HFFc6 (cell line): ENCODE results near the gene ANKH. TPM values are rescaled to one million over a fixed set of nuclear protein-coding genes. Genes with fewer than 3 reads are reported as not detected.
"Not testable (repeated sequence)": the region's sequence is repeated elsewhere in the genome, so short reads cannot be mapped to it uniquely, and the experiment has no call there.

Experiments used
- DNase-seq: peaks from one replicate; pipeline ENCODE4 v3.0.0-alpha.2; 2018
- H3K27ac Mint-ChIP-seq: 2 replicates; pipeline ENCODE4 v1.8.0; 2020; ENCODE audit warnings: mild to moderate bottlenecking, mixed read lengths
- H3K27me3 Mint-ChIP-seq: 2 replicates; pipeline ENCODE4 v1.8.0; 2021; ENCODE audit warnings: mild to moderate bottlenecking, moderate library complexity, mixed read lengths; ENCODE audit not compliant: insufficient read depth
- H3K36me3 Mint-ChIP-seq: 2 replicates; pipeline ENCODE4 v1.8.0; 2021; ENCODE audit warnings: low read depth, mixed read lengths
- H3K4me1 Mint-ChIP-seq: 2 replicates; pipeline ENCODE4 v1.8.0; 2020; ENCODE audit warnings: low read depth, mixed read lengths
- H3K4me3 Mint-ChIP-seq: 2 replicates; pipeline ENCODE4 v1.8.0; 2020; ENCODE audit warnings: mild to moderate bottlenecking, moderate library complexity, mixed read lengths
- H3K9me3 Mint-ChIP-seq: 2 replicates; pipeline ENCODE4 v1.8.0; 2020; ENCODE audit warnings: mild to moderate bottlenecking, mixed read lengths
- total RNA-seq, 6 experiments: library from RNA; stranded (reverse); fragmentation: NEBNext Ultra II Directional; extraction: Animal tissue kit (Norgen Biotek cat#: 25700); gene quantifications; 2 replicates in 1 of 6; 3 replicates in 5 of 6; pipeline ENCODE4 v1.2.3, GENCODE V29; 2021
- TF ChIP-seq, protein P1 (sequence below): fragments of 200-600 bp; sonication (generic); IDR thresholded peaks from 2 replicates; pipeline ENCODE4 v1.5.0; 2021; ENCODE audit warnings: antibody characterized with exemption, mild to moderate bottlenecking

Gene ANKH
- total RNA-seq, 6 experiments from 2014 or later = 32.5 to 35.7 (median 33.0) TPM

- Mint-ChIP-seq H3K27me3 (no peaks in the 10 kb centered on the region), H3K36me3 (no peaks in the 10 kb centered on the region; the same call in 1 of the 2 replicates), H3K4me1 (peaks cover 21% of the 10 kb centered on the region), H3K9me3 (no peaks in the 10 kb centered on the region), H3K27ac (no peak overlapping the region), H3K4me3 (no peak overlapping the region)
- TF ChIP-seq, protein P1, sequence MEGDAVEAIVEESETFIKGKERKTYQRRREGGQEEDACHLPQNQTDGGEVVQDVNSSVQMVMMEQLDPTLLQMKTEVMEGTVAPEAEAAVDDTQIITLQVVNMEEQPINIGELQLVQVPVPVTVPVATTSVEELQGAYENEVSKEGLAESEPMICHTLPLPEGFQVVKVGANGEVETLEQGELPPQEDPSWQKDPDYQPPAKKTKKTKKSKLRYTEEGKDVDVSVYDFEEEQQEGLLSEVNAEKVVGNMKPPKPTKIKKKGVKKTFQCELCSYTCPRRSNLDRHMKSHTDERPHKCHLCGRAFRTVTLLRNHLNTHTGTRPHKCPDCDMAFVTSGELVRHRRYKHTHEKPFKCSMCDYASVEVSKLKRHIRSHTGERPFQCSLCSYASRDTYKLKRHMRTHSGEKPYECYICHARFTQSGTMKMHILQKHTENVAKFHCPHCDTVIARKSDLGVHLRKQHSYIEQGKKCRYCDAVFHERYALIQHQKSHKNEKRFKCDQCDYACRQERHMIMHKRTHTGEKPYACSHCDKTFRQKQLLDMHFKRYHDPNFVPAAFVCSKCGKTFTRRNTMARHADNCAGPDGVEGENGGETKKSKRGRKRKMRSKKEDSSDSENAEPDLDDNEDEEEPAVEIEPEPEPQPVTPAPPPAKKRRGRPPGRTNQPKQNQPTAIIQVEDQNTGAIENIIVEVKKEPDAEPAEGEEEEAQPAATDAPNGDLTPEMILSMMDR = no peak
- no peak for DNase-seq
Observed at GRCh38 chr5:14825977-14826376, 45.6 kb downstream of the ANKH start.

GRCh38 chr5:14824499-14824898 is 47.1 kb downstream of the ANKH start:
- H3K27me3 Mint-ChIP-seq = peaks cover 2% of the 10 kb centered on the region; the same call in 1 of the 2 replicates
- DNase-seq = no peak
- peaks cover 29% of the 10 kb centered on the region for H3K4me1 Mint-ChIP-seq

DNA sequence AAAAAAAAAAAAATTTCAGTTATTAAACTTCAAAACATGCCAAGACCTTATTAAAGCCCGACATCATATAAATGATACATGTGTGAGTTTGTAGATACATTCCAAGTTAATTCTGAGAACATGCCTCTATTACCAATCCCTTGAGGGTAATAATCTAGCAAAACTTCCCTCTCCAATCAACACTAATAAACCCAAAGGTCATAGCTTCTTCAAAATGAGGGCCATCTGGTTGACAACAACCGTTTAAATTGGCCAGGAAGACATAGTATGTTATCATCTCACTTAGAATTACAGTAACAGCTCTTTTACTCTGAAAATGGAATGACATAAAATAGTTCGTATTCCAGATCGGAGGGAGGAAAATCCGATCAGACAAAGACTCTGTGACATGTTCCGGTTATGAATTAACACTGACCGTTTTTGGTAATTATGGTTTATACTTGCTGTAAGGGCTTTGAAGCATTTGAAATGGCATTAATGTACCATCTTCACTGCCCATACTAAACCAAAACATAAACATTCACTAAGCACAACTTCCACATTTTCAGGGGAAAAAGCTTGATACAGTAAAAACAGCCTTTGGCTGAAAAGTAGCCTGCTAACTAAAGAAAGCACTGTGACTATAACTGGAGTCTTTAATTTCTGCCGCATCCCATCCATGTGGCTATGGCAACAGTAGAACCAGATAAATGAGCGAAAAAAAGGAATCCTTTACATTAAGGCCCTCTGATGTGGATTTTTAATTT is 50.3 kb downstream of the ANKH start:
- Mint-ChIP-seq H3K4me3 (no peak overlapping the region), H3K36me3 (no peaks in the 10 kb centered on the region; the same call in 1 of the 2 replicates), H3K27me3 (peaks cover 2% of the 10 kb centered on the region), H3K9me3 (no peaks in the 10 kb centered on the region), H3K27ac (0 out of 2 replicates have a peak overlapping the region, but pooled peaks have one; percentile 21), H3K4me1 (peaks cover 55% of the 10 kb centered on the region)
- TF ChIP-seq, protein P1 = no peak
- no peak for DNase-seq

More at GRCh38 chr5:14824499-14824898, 47.1 kb downstream of the ANKH start:
- TF ChIP-seq, protein P1 = no peak
- Mint-ChIP-seq H3K9me3 (no peaks in the 10 kb centered on the region), H3K4me3 (no peak overlapping the region), H3K27ac (no peak overlapping the region), H3K36me3 (no peaks in the 10 kb centered on the region; the same call in 1 of the 2 replicates)

GRCh38 chr5:14818931-14819790 is 52.4 kb downstream of the ANKH start:
- no peak for DNase-seq
- Mint-ChIP-seq H3K9me3 (no peaks in the 10 kb centered on the region), H3K4me3 (no peak overlapping the region), H3K27ac (no peak overlapping the region), H3K27me3 (peaks cover 2% of the 10 kb centered on the region), H3K36me3 (no peaks in the 10 kb centered on the region; the same call in 1 of the 2 replicates), H3K4me1 (peaks cover 60% of the 10 kb centered on the region)
- TF ChIP-seq, protein P1 = no peak

DNA sequence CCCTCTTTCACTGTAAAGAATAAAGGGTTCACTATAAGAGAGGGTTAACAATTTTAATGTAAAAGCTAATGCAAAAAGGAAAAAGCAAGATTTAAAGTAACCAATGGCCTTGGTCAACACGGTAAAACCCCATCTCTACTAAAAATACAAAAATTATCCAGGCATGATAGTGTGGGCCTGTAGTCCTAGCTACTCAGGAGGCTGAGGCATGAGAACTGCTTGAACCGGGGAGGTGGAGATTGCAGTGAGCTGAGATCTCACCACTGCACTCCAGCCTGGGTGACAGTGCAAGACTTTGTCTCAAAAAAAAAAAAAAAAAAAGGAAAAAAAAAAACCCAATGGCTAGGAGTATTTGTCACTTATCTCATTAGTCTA is 53.8 kb downstream of the ANKH start:
- H3K4me1 Mint-ChIP-seq = peaks cover 50% of the 10 kb centered on the region
- H3K36me3 Mint-ChIP-seq, H3K9me3 Mint-ChIP-seq: not testable (repeated sequence)

More for the DNA sequence above, 53.8 kb downstream of the ANKH start:
- DNase-seq, H3K27ac Mint-ChIP-seq, H3K27me3 Mint-ChIP-seq, H3K4me3 Mint-ChIP-seq: not testable (repeated sequence)
